Measurements from ENCODE around the gene ATP10B.

The ATP10B gene

GRCh38 chr5:160534914-160535313 lies 317.1 kb downstream of the ATP10B start:
- no peak for DNase-seq (ENCODE audit: extremely low read depth, low read depth)
- TF ChIP-seq CTCF (IDR thresholded peaks at IDR 0.05; ENCODE audit: low read depth, low read length, missing control alignments) = no peak
- no peak overlapping the region for H3K4me3 ChIP-seq (replicated peaks; ENCODE audit: low read depth, low read length)

- TF ChIP-seq CTCF (IDR thresholded peaks at IDR 0.05; ENCODE audit: low read depth, low read length, missing control alignments) = no peak
- no peak overlapping the region for H3K4me3 ChIP-seq (replicated peaks; ENCODE audit: low read depth, low read length)
- DNase-seq (ENCODE audit: extremely low read depth, low read depth) = no peak
These were observed 317.9 kb downstream of the ATP10B start for GRCh38 chr5:160534125-160534524.

- DNase-seq (ENCODE audit: extremely low read depth, low read depth) = no peak
- H3K4me3 ChIP-seq (replicated peaks; ENCODE audit: low read depth, low read length) = no peak overlapping the region
- TF ChIP-seq CTCF (IDR thresholded peaks at IDR 0.05; ENCODE audit: low read depth, low read length, missing control alignments) = no peak
These were observed 326.3 kb downstream of the ATP10B start for GRCh38 chr5:160525471-160526261.

- no peak for TF ChIP-seq CTCF (IDR thresholded peaks at IDR 0.05; ENCODE audit: low read depth, low read length, missing control alignments)
These were observed 327.2 kb downstream of the ATP10B start for GRCh38 chr5:160524827-160525226.

GRCh38 chr5:160523502-160524163 lies 328.4 kb downstream of the ATP10B start:
- no peak for TF ChIP-seq CTCF (IDR thresholded peaks at IDR 0.05; ENCODE audit: low read depth, low read length, missing control alignments)
- no peak overlapping the region for H3K4me3 ChIP-seq (replicated peaks; ENCODE audit: low read depth, low read length)
- DNase-seq (ENCODE audit: extremely low read depth, low read depth) = no peak

More at GRCh38 chr5:160524827-160525226, 327.2 kb downstream of the ATP10B start:
- no peak overlapping the region for H3K4me3 ChIP-seq (replicated peaks; ENCODE audit: low read depth, low read length)
- no peak for DNase-seq (ENCODE audit: extremely low read depth, low read depth)

GRCh38 chr5:160521392-160521663 lies 330.7 kb downstream of the ATP10B start:
- DNase-seq (ENCODE audit: extremely low read depth, low read depth) = no peak
- H3K4me3 ChIP-seq (replicated peaks; ENCODE audit: low read depth, low read length) = no peak overlapping the region
- TF ChIP-seq CTCF (IDR thresholded peaks at IDR 0.05; ENCODE audit: low read depth, low read length, missing control alignments) = no peak
